Adrenal gland (tissue), 12 donors: Measurements from ENCODE around the gene CLCF1. TPM values are rescaled to one million over a fixed set of nuclear protein-coding genes. Genes with fewer than 3 reads are reported as not detected.

Source experiments
- DNase-seq, 7 donors: peaks; one replicate each; pipeline ENCODE4 v3.0.0-alpha.2; 2019 to 2020
- H3K27ac ChIP-seq, 5 donors: fragments of 200-600 bp; sonication (generic) in 4 of 5; 1 replicate in 3 of 5; 2 replicates in 2 of 5; pipeline versions ENCODE4 v1.5.1 to v1.8.0; 2016 to 2020; ENCODE audit warnings: mild to moderate bottlenecking in 1 of 5
- H3K27me3 ChIP-seq: fragments of 200-600 bp; 2 replicates; pipeline ENCODE4 v1.8.0; 2021
- H3K36me3 ChIP-seq, 2 donors: fragments of 200-600 bp; replicated peaks in 1 of 2; 1 replicate in 1 of 2; 2 replicates in 1 of 2; pipeline versions ENCODE4 v1.5.1 to v1.8.0; 2018 to 2022
- H3K4me1 ChIP-seq, 2 donors: fragments of 200-600 bp; replicated peaks in 1 of 2; 1 replicate in 1 of 2; 2 replicates in 1 of 2; pipeline versions ENCODE4 v1.5.1 to v1.8.0; 2018 to 2021
- H3K4me3 ChIP-seq, 4 donors: fragments of 200-600 bp; sonication (generic) in 3 of 4; one replicate each; pipeline ENCODE4 v1.5.1; 2016 to 2018
- H3K9me3 ChIP-seq, 3 donors: fragments of 200-600 bp; sonication (generic) in 1 of 3; replicated peaks in 1 of 3; 1 replicate in 2 of 3; 2 replicates in 1 of 3; pipeline versions ENCODE4 v1.5.1 to v1.8.0; 2016 to 2021
- POLR2A ChIP-seq, 2 donors: fragments of 450-650 bp; IDR thresholded peaks; one replicate each; pipeline ENCODE4 v1.6.1; 2017; ENCODE audit warnings: antibody characterized with exemption in 2 of 2, mild to moderate bottlenecking in 2 of 2, moderate library complexity in 1 of 2
- WGBS, 4 donors: extraction: QIAGEN DNeasy Blood & Tissue Kit in 2 of 4; methylation state at CpG; one replicate each; pipeline versions ENCODE4 v1.1.5 to v1.1.7; 2013 to 2017; 5-methylcytosine and 5-hydroxymethylcytosine counted together
- intact Hi-C, 2 donors: fragments of 100-400 bp; cut with DNase I; formaldehyde crosslinking; loops; one replicate each; pipeline versions ENCODE4 v1.14.1 to v1.15.0; 2022 to 2023
- polyA plus RNA-seq, 3 donors: library from polyadenylated mRNA; stranded (reverse); fragments of 200-250 nt in 2 of 3; fragments of 350-450 nt in 1 of 3; fragmentation: Illumina TruSeq in 1 of 3; extraction: RNeasy Lipid Tissue Mini Kit (QIAGEN cat#74804) in 1 of 3; gene quantifications; one replicate each; pipeline ENCODE4 v1.2.3, GENCODE V29; 2013 to 2014
- total RNA-seq, 9 donors: library from RNA; depleted of rRNA in 4 of 9; stranded (reverse); fragments of >200 nt in 4 of 9; fragments of 120-200 nt in 1 of 9; fragmentation: NEBNext Ultra II Directional in 1 of 9; extraction: Animal tissue kit (Norgen Biotek cat#: 25700) in 1 of 9; gene quantifications; one replicate each; pipeline versions ENCODE4 v1.1.0 to v1.2.4, GENCODE V29; 2013 to 2023
- TF ChIP-seq, protein P1 (sequence below), 6 experiments: fragments of 450-650 bp in 4 of 6; fragments of 200-600 bp in 2 of 6; sonication (generic) in 1 of 6; IDR thresholded peaks; 1 replicate in 5 of 6; 2 replicates in 1 of 6; pipeline versions ENCODE4 v1.5.1 to v1.8.0; 2016 to 2021; ENCODE audit warnings: antibody characterized with exemption in 6 of 6, mild to moderate bottlenecking in 2 of 6, moderate library complexity in 1 of 6
- donor health status: healthy with polysubstance abuse.
- donor health status: Bipolar disorder and iron deficiency.
- donor health status: DM: yes; HTN: yes; CAD: no.
- donor health status: DM: no; HTN: no; CAD: no.
- donor health status: DM: no; HTN: no; CAD: no.
- donor health status: DM: yes; HTN: yes; CAD: no.

Gene CLCF1
- total and polyA plus RNA-seq, 12 donors: 0.17 to 16.1 (median 3.1) TPM

DNA sequence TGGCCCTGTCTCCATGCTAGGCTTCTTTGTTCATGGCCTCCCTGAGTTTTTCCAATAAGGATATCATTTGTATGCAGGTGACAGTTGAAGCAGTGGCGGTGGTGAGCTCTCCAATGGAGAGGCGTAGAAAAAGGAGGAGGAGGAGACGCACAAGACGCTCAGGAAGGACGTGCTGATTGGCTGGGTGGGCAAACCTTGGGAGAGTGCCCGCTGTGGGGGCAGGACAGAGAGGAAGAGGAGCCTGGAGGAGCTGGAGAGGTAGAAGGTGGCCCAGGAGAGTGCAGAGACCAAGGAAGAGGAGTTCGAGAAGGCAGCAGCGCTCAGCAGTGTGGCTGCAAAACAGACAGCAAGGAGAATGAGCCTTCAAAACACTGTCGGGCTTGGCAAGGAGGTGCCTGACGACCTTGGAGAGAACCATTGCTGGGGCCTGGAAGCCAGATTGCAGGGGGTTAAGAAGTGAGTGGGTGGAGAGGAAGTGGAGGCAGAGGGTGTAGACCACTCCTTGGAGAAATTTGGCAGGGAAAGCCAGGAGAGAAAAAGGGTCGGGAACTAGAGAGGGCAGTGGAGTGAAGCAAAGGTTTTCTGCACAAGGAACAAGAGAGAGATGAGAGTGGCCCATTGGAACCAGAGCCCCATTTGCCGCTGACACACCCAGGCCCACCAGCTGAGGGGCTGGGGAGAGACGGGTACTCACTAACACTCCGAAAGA is 7.5 kb downstream of the CLCF1 start:
- Histone ChIP-seq H3K9me3 (no peaks in the 10 kb centered on the region), H3K36me3 (no peaks in the 10 kb centered on the region), H3K27ac (peak overlapping the region in 1 of 5 donors; percentile 58), H3K27me3 (no peaks in the 10 kb centered on the region), H3K4me1 (no peaks in the 10 kb centered on the region), H3K4me3 (no peak overlapping the region)
- TF ChIP-seq POLR2A (IDR thresholded peaks at IDR 0.05): no peak
- TF ChIP-seq, protein P1, sequence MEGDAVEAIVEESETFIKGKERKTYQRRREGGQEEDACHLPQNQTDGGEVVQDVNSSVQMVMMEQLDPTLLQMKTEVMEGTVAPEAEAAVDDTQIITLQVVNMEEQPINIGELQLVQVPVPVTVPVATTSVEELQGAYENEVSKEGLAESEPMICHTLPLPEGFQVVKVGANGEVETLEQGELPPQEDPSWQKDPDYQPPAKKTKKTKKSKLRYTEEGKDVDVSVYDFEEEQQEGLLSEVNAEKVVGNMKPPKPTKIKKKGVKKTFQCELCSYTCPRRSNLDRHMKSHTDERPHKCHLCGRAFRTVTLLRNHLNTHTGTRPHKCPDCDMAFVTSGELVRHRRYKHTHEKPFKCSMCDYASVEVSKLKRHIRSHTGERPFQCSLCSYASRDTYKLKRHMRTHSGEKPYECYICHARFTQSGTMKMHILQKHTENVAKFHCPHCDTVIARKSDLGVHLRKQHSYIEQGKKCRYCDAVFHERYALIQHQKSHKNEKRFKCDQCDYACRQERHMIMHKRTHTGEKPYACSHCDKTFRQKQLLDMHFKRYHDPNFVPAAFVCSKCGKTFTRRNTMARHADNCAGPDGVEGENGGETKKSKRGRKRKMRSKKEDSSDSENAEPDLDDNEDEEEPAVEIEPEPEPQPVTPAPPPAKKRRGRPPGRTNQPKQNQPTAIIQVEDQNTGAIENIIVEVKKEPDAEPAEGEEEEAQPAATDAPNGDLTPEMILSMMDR (IDR thresholded peaks at IDR 0.05): no peak
- DNase-seq: no peak
- WGBS, 4 donors: 65 to 77% (median 74%) methylated on average over 14 of the region's 14 CpGs
- intact Hi-C loops: no loop called here

DNA sequence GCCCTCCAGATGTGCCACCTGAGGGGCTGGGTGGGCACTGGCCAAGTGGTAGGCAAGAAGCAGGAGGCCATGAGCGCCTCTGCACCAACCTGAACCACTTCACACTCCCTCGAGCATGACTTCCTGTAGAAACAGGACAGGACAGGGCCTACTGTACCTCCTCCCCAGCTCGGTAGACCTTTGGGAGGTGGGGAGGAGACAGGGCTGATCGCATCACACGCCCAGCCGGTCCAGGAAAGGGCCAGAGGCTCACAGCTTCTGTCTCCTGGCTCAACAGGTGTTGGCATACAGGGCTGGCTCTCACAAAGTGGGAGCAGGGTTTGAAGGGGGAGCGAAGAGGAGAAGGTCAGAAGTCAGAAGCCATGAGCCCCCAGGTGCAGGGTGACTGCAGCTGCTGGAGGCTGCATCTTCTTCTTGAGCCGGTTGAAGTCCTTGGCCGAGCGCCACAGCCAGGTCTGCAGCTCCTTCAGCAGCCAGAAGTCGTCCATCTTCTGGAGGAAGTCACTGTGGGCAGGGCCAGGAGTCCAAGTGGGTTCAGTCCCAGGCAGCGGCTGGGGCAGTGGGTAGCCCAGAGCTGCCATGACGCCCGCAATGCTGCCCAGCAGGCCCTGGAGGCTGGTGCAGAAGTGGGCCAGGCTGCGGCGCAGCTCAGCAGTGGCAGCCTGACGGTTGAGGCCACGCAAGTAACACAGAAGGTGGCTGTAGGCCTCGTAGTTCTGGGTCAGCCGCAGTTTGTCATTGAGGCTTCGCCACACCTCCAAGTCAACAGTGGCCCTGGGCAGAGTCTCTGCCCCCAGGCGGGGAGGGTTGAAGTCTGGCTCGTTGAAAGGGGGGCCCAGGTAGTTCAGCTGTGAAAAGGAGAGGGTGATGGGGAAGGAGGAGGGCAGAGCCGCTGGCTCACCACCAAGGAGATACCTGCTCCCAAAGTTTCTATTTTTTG is 8.3 kb downstream of the CLCF1 start:
- TF ChIP-seq POLR2A (IDR thresholded peaks at IDR 0.05): no peak
- TF ChIP-seq, protein P1 (IDR thresholded peaks at IDR 0.05): no peak
- Histone ChIP-seq H3K4me3 (no peak overlapping the region), H3K36me3 (no peaks in the 10 kb centered on the region), H3K9me3 (no peaks in the 10 kb centered on the region), H3K27ac (no peak overlapping the region), H3K4me1 (no peaks in the 10 kb centered on the region), H3K27me3 (no peaks in the 10 kb centered on the region)
- no peak for DNase-seq
- intact Hi-C loops: no loop called here
- 84 to 93% (median 86%) methylated on average over 11 to 24 of the region's 24 CpGs for WGBS, 4 donors

DNA sequence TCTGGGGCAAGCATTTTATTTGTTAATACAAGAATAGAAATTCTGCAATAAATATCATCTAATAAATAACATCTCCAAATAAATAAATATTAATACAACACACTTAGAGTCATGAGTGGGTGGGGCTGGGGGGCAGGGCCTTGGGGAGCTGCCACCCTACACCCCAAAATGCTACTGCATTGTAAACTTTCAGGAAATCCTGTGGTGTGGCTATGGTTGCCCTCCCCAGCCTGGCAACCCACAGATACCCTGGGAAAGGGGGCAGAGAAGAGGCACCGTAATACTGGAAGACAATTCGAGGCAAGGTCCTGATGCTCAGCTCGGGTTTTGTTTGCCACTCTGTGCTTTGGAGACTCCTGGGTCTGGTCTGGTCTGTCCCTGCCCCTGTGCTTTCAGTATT is 9.2 kb downstream of the CLCF1 start:
- H3K27me3 ChIP-seq: no peaks in the 10 kb centered on the region
- H3K4me3 ChIP-seq: no peak overlapping the region
- H3K4me1 ChIP-seq: no peaks in the 10 kb centered on the region
- WGBS, 4 donors: 88 to 93% (median 90%) methylated on average over 3 of the region's 3 CpGs
- no peak overlapping the region for H3K27ac ChIP-seq
- no peak for DNase-seq
- H3K36me3 ChIP-seq: no peaks in the 10 kb centered on the region
- intact Hi-C loops: no loop called here
- TF ChIP-seq, protein P1 (IDR thresholded peaks at IDR 0.05): no peak
- no peak for TF ChIP-seq POLR2A (IDR thresholded peaks at IDR 0.05)
- no peaks in the 10 kb centered on the region for H3K9me3 ChIP-seq
